ENCODE measurements around the gene FILIP1. TPM values are rescaled to one million over a fixed set of nuclear protein-coding genes. Genes with fewer than 3 reads are reported as not detected.
"Not testable (repeated sequence)": the region's sequence is repeated elsewhere in the genome, so short reads cannot be mapped to it uniquely, and the experiment has no call there.

The FILIP1 gene
- polyA plus RNA-seq, 3 donors, result 2.5 to 3.6 (median 2.9) TPM

DNA sequence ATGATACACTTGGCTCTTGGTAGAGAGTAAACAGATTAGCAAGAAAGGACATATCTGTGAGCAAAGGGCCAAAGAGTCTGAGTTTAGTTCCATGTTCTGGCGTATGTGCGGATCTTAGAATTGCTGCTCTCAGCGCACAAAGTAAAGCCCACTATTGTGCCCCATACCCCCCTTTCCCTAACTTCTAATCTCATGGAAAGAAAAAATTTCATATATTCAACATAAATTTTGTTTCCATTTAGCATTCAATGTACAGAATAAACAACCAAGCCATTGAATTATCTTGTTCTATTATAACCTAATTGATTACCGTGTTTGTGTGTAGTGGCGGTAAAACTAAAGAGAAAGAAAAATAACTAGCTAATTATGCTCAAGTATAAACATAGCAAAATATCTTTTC lies 30.5 kb downstream of the FILIP1 start:
- DNase-seq (ENCODE audit: low read depth in 3 of 3, low spot score in 2 of 3), result no peak

GRCh38 chr6:75460681-75461080 lies 32.9 kb downstream of the FILIP1 start:
- DNase-seq (ENCODE audit: low read depth in 3 of 3, low spot score in 2 of 3), result no peak

DNA sequence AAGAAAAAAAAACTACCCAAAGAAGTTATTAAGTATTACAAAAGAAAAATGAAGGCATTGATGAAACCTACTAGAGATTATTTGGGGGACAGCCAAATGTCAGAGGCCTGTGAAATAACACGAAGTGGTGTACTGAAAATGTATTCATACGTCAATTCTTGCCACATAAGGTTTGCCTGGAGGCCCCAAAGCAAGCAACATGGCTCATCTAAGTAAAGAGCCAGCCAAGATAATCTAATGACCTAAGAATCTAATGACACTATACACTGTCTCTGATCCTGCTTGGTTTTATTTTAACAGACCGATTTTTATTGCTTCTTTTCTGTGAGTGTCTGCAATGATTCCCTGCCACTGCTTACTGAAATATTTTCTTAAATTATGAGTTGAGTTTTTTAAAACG lies 34.7 kb downstream of the FILIP1 start:
- no peak for DNase-seq (ENCODE audit: low read depth in 3 of 3, low spot score in 2 of 3)

DNA sequence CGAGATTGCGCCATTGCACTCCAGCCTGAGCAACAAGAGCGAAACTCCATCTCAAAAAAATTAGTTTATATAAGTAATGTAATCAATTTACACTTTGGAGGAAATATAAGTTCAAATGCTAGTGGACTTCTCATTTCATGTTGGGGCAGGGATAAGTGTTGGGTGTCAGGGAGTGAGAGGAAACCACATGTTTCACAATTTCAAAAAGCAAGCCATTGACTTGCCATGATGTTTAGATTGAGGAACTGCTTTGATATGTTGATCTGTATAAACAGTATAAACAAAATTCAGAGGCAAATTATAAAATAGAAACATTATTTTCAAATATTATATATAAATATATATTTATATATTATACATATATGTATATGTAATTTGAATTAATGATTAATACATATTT lies 42.7 kb downstream of the FILIP1 start:
- no peak for DNase-seq (ENCODE audit: low read depth in 3 of 3, low spot score in 2 of 3)

- no peak for DNase-seq (ENCODE audit: low read depth in 3 of 3, low spot score in 2 of 3)
Observed at GRCh38 chr6:75449630-75450206, 43.9 kb downstream of the FILIP1 start.

DNA sequence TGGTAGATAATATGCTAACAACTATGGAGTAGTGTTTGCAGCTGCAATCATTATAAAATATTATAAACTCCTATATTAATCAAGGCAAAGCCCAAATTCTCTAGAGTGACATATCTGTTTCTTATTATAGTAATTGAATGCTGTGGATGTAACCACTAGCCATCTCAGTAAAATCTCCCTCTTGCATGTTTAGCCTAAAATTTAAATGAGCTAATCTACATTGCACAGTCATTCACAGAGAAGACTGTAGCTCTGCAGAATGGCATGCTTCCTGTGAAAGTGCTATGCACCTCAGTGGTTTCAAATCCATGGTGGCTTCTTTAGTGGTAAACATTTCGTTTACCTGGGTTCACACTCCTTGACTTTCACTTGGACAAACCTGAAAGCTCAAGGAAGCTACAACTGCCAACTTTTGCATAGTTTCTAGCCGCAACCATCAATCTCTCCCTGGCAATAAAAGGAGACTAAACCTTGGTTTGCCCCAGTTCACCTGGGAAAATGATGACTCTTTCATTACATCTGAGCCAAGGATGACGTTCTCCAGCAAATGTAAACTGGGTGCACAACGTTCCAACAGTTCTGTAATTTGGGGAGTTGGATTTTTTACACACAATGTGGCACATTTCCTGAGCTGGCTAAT lies 47.2 kb downstream of the FILIP1 start:
- DNase-seq (ENCODE audit: low read depth in 3 of 3, low spot score in 2 of 3), result no peak

GRCh38 chr6:75445738-75446137 lies 47.9 kb downstream of the FILIP1 start:
- no peak for DNase-seq (ENCODE audit: low read depth in 3 of 3, low spot score in 2 of 3)

DNA sequence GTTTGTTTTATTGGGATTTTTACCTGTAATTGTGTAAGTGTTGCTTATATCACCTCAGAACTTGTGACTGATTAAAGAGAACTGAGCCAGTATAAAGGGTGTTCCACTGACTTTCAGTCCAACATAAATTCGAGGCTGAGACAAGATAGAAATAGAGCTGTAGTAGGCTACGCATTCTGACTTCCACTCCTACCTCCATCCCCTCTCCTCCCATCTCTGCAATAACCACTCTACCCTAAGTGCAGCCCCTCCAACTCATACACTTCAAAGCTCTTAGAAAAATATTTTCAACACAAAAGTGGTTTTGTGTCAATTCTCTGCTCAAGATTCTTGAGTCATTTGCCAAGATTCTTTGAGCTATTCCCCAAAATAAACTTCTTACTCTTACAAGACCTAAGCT lies 48.7 kb downstream of the FILIP1 start:
- DNase-seq (ENCODE audit: low read depth in 3 of 3, low spot score in 2 of 3), result no peak

GRCh38 chr6:75441883-75442282 lies 51.7 kb downstream of the FILIP1 start:
- not testable (repeated sequence) for DNase-seq (ENCODE audit: low read depth in 3 of 3, low spot score in 2 of 3)

DNA sequence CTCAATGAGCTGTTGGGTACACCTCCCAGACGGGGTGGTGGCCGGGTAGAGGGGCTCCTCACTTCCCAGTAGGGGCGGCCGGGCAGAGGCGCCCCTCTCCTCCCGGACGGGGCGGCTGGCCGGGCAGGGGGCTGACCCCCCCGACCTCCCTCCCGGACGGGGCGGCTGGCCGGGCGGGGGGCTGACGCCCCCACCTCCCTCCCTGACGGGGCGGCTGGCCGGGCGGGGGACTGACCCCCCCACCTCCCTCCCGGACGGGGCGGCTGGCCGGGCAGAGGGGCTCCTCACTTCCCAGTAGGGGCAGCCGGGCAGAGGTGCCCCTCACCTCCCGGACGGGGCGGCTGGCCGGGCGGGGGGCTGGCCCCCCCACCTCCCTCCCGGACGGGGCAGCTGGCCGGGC lies 52.1 kb downstream of the FILIP1 start:
- DNase-seq (ENCODE audit: low read depth in 3 of 3, low spot score in 2 of 3), result not testable (repeated sequence)

GRCh38 chr6:75438442-75439116 lies 55.0 kb downstream of the FILIP1 start:
- no peak for DNase-seq (ENCODE audit: low read depth in 3 of 3, low spot score in 2 of 3)

- DNase-seq (ENCODE audit: low read depth in 3 of 3, low spot score in 2 of 3), result no peak
Observed at GRCh38 chr6:75438013-75438431, 55.6 kb downstream of the FILIP1 start.

DNA sequence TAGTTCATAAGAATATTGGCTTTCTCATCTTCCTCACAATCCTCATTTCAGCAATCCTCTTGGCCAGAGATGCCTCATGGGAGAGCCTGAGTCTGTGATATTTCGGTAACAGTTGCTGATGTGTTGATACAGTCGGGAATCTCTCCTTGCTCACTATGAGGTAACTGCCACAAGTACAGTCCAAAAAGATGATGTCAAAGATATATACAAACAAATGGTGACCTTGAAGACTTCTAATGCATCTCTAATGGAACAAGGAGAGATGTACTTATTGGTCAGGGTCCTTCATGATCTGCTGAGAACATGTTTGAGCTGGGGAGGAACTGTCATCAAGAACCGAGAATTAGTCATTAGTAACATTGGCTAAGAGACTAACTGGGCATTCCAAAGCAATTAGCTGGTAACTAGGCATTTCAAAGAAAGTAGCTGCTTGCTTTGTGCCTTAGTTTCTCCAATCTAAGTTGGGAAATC lies 56.1 kb downstream of the FILIP1 start:
- DNase-seq (ENCODE audit: low read depth in 3 of 3, low spot score in 2 of 3), result no peak

DNA sequence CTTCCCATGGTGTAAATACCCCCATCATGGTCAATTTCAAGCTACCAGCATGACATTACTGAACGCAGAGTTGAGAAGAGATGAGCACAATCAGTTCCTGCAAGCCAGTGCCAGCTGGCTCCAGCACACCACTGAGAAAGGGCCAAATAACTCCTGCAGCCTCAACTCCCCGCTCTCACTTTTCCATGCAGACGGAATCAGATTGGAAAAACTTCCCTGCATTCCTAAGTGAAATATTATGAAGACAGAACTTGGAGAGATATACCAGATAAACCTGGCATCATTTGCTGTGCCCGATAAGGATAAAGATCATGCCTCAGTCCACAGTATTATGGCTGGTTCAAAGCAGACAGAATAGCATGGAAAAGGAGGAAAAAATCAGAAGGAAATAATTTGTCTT lies 56.7 kb downstream of the FILIP1 start:
- no peak for DNase-seq (ENCODE audit: low read depth in 3 of 3, low spot score in 2 of 3)

DNA sequence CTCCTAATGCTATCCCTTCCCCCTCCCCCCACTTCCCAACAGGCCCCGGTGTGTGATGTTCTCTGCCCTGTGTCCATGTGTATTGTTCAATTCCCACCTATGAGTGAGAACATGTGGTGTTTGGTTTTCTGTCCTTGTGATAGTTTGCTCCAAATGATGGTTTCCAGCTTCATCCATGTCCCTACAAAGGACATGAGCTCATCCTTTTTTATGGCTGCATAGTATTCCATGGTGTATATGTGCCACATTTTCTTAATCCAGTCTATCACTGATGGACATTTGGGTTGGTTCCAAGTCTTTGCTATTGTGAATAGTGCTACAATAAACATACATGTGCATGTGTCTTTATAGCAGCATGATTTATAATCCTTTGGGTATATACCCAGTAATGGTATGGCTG lies 60.8 kb downstream of the FILIP1 start:
- DNase-seq (ENCODE audit: low read depth in 3 of 3, low spot score in 2 of 3), result not testable (repeated sequence)

- DNase-seq (ENCODE audit: low read depth in 3 of 3, low spot score in 2 of 3), result no peak
Observed at GRCh38 chr6:75431379-75431778, 62.2 kb downstream of the FILIP1 start.

DNA sequence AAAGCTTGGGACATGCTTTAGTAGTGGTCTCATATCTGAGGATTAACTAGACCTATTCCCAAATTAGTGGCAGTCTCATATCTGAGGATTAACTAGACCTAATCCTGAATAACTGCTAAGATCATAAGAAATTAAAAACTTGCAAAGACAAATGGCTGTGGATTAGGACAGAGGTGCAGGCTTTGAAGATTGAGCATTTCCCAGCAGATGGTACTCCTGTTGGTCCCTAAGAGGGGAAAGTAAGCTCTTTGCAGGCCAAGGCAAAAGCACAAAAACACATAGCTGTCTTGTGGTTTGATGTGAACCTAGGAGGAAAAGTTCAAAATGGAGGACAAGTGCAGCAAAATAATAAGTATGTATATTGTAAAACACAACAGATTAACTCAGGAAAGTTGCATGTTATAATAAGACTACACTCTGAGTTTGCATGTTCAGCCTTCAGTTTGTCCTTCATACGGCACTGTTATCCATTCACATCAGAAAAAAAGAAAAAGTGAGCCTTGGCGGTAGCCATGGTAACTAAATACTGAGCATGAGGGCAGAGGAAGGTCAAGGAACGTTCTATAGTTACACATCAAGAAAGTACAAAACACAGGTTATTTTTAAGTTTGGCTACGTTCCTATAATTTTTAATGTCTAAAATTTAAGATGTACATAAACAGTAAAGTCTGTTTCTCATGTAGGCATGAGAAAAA lies 62.8 kb downstream of the FILIP1 start:
- DNase-seq (ENCODE audit: low read depth in 3 of 3, low spot score in 2 of 3), result no peak

- no peak for DNase-seq (ENCODE audit: low read depth in 3 of 3, low spot score in 2 of 3)
Observed at GRCh38 chr6:75429061-75429703, 64.4 kb downstream of the FILIP1 start.

DNA sequence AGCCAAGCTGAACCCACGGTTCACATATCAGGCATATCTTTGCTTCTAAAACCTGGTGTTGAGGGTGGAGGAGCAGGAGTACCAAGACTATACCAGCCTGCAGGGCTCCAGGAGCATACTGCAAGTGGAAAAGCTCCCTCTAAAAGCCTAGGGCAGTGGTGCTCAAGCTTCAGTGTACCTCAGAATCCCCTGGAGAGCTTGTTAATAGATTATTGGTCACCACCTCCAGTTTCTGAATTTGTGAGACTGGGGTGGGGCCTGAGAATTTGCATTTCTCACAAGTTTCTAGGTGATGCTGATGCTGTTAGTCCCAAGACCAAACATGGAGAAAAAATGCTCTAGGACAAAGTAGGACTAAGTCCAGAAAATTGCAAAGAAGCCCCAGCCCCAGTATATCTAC lies 65.4 kb downstream of the FILIP1 start:
- DNase-seq (ENCODE audit: low read depth in 3 of 3, low spot score in 2 of 3), result no peak

GRCh38 chr6:75427329-75427728 lies 66.3 kb downstream of the FILIP1 start:
- no peak for DNase-seq (ENCODE audit: low read depth in 3 of 3, low spot score in 2 of 3)

Measured in right renal cortex interstitium (tissue), 3 donors.